Measurements from ENCODE around the gene SLC25A52. TPM values are rescaled to one million over a fixed set of nuclear protein-coding genes. Genes with fewer than 3 reads are reported as not detected.

SLC25A52 gene
- total RNA-seq, 1 donor: not detected

GRCh38 chr18:31719363-31720006 lies 41.2 kb downstream of the SLC25A52 start:
- Histone ChIP-seq H3K36me3 (ENCODE audit: insufficient read depth, low read length) (no peaks in the 10 kb centered on the region), H2AFZ (ENCODE audit: low read length) (no peak overlapping the region), H4K20me1 (ENCODE audit: insufficient read depth, low read length) (no peaks in the 10 kb centered on the region), H3K79me2 (ENCODE audit: insufficient read depth, low read length) (no peaks in the 10 kb centered on the region), H3K4me1 (ENCODE audit: insufficient read depth, low read length) (peaks cover 2% of the 10 kb centered on the region), H3K9me3 (ENCODE audit: low read depth, low read length) (no peaks in the 10 kb centered on the region), H3K4me2 (ENCODE audit: insufficient read depth, low read length) (no peak overlapping the region), H3K27me3 (ENCODE audit: insufficient read depth, low read length) (peaks cover 3% of the 10 kb centered on the region), H3K27ac (ENCODE audit: low read depth, low read length) (no peak overlapping the region), H3K4me3 (ENCODE audit: insufficient read depth, low read length) (no peak overlapping the region)
- TF ChIP-seq, protein P1, sequence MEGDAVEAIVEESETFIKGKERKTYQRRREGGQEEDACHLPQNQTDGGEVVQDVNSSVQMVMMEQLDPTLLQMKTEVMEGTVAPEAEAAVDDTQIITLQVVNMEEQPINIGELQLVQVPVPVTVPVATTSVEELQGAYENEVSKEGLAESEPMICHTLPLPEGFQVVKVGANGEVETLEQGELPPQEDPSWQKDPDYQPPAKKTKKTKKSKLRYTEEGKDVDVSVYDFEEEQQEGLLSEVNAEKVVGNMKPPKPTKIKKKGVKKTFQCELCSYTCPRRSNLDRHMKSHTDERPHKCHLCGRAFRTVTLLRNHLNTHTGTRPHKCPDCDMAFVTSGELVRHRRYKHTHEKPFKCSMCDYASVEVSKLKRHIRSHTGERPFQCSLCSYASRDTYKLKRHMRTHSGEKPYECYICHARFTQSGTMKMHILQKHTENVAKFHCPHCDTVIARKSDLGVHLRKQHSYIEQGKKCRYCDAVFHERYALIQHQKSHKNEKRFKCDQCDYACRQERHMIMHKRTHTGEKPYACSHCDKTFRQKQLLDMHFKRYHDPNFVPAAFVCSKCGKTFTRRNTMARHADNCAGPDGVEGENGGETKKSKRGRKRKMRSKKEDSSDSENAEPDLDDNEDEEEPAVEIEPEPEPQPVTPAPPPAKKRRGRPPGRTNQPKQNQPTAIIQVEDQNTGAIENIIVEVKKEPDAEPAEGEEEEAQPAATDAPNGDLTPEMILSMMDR (IDR thresholded peaks at IDR 0.05; ENCODE audit: extremely low read depth, low read depth, low read length): no peak
- no peak for DNase-seq (ENCODE audit: insufficient read length, low spot score, missing footprints)

DNA sequence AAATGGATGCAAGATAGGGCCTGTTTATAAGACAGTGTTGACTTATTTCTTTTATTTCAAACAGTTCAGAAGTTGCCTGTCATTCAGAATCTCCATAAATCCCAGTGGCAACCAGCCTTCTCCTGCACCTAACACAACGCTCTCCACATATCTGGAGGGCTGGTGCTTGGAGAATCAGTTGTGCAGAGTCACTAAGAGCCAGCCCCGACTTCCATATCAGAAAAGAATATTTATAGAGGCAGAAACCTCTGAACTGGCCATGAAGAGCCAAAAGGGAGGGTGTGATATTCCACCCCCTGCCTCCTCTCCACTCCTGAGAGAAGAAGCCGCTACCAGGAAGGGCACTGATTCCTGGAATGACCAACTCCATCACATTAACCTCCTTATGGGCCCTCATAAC lies 42.3 kb downstream of the SLC25A52 start:
- no peak overlapping the region for H3K27ac ChIP-seq (ENCODE audit: low read depth, low read length)
- no peaks in the 10 kb centered on the region for H3K36me3 ChIP-seq (ENCODE audit: insufficient read depth, low read length)
- no peaks in the 10 kb centered on the region for H3K79me2 ChIP-seq (ENCODE audit: insufficient read depth, low read length)
- no peak for DNase-seq (ENCODE audit: insufficient read length, low spot score, missing footprints)
- no peak overlapping the region for H3K4me3 ChIP-seq (ENCODE audit: insufficient read depth, low read length)
- H3K27me3 ChIP-seq (ENCODE audit: insufficient read depth, low read length): peaks cover under 1% of the 10 kb centered on the region
- H4K20me1 ChIP-seq (ENCODE audit: insufficient read depth, low read length): no peaks in the 10 kb centered on the region
- TF ChIP-seq, protein P1 (IDR thresholded peaks at IDR 0.05; ENCODE audit: extremely low read depth, low read depth, low read length): no peak
- H2AFZ ChIP-seq (ENCODE audit: low read length): no peak overlapping the region
- no peaks in the 10 kb centered on the region for H3K9me3 ChIP-seq (ENCODE audit: low read depth, low read length)
- H3K4me1 ChIP-seq (ENCODE audit: insufficient read depth, low read length): no peaks in the 10 kb centered on the region
- no peak overlapping the region for H3K4me2 ChIP-seq (ENCODE audit: insufficient read depth, low read length)

- no peaks in the 10 kb centered on the region for H3K79me2 ChIP-seq (ENCODE audit: insufficient read depth, low read length)
- no peak overlapping the region for H3K4me3 ChIP-seq (ENCODE audit: insufficient read depth, low read length)
- no peaks in the 10 kb centered on the region for H4K20me1 ChIP-seq (ENCODE audit: insufficient read depth, low read length)
- H3K36me3 ChIP-seq (ENCODE audit: insufficient read depth, low read length): no peaks in the 10 kb centered on the region
- H3K27me3 ChIP-seq (ENCODE audit: insufficient read depth, low read length): no peaks in the 10 kb centered on the region
- H3K9me3 ChIP-seq (ENCODE audit: low read depth, low read length): no peaks in the 10 kb centered on the region
- TF ChIP-seq, protein P1 (IDR thresholded peaks at IDR 0.05; ENCODE audit: extremely low read depth, low read depth, low read length): no peak
- H3K4me1 ChIP-seq (ENCODE audit: insufficient read depth, low read length): no peaks in the 10 kb centered on the region
- no peak overlapping the region for H3K4me2 ChIP-seq (ENCODE audit: insufficient read depth, low read length)
- no peak for DNase-seq (ENCODE audit: insufficient read length, low spot score, missing footprints)
- H2AFZ ChIP-seq (ENCODE audit: low read length): no peak overlapping the region
- H3K27ac ChIP-seq (ENCODE audit: low read depth, low read length): no peak overlapping the region
These were observed 44.3 kb downstream of the SLC25A52 start for GRCh38 chr18:31716362-31716761.

DNA sequence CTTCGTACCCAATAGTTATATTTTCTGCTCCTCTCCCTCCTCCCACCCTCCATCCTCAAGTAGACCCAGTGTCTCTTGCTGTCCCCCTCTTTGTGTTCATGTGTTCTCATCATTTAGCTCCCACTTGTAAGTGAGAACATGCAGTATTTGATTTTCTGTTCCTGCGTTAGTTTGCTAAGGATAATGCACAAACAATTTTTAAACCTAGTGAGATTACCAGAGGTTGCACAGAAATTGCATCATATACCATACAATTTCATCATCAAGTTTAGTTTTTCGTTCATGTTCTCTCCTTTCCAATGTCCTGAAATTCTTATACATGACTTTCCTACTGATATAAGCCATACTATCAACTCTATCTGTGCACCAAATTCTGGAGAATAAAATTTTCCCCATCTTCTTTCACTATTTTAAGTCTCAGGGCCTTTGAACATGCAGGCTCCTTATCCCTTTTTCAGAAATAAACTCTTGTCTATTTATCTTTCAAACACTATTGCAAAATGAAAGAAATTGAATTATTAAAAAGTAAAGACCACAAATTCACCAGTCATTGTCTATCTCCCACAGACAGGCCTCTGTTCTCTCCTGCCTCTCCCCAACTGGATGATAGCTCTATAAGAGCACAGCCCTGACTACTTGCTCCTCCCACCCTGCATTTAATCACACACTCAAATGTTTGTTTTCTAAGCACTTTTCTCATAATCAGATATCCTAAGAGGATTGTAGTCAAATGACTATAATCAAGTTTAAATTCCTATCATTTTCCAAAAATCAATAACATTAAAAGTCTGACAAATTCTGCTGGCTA lies 49.1 kb downstream of the SLC25A52 start:
- Histone ChIP-seq H3K9me3 (ENCODE audit: low read depth, low read length) (no peaks in the 10 kb centered on the region), H3K4me1 (ENCODE audit: insufficient read depth, low read length) (no peaks in the 10 kb centered on the region), H3K27ac (ENCODE audit: low read depth, low read length) (no peak overlapping the region), H3K27me3 (ENCODE audit: insufficient read depth, low read length) (no peaks in the 10 kb centered on the region), H3K4me3 (ENCODE audit: insufficient read depth, low read length) (no peak overlapping the region), H3K36me3 (ENCODE audit: insufficient read depth, low read length) (no peaks in the 10 kb centered on the region), H3K79me2 (ENCODE audit: insufficient read depth, low read length) (no peaks in the 10 kb centered on the region), H3K4me2 (ENCODE audit: insufficient read depth, low read length) (no peak overlapping the region), H4K20me1 (ENCODE audit: insufficient read depth, low read length) (no peaks in the 10 kb centered on the region), H2AFZ (ENCODE audit: low read length) (no peak overlapping the region)
- TF ChIP-seq, protein P1 (IDR thresholded peaks at IDR 0.05; ENCODE audit: extremely low read depth, low read depth, low read length): no peak
- DNase-seq (ENCODE audit: insufficient read length, low spot score, missing footprints): no peak
